GM19351 (cell line): ENCODE data around the gene DAB2.

Experiments
- ATAC-seq: cut with Tn5 transposase; IDR thresholded peaks from one replicate; pipeline ENCODE4 v1.9.1; 2021; ENCODE audit warnings: mild to moderate bottlenecking, moderate library complexity; ENCODE audit not compliant: unreplicated experiment

The DAB2 gene

DNA sequence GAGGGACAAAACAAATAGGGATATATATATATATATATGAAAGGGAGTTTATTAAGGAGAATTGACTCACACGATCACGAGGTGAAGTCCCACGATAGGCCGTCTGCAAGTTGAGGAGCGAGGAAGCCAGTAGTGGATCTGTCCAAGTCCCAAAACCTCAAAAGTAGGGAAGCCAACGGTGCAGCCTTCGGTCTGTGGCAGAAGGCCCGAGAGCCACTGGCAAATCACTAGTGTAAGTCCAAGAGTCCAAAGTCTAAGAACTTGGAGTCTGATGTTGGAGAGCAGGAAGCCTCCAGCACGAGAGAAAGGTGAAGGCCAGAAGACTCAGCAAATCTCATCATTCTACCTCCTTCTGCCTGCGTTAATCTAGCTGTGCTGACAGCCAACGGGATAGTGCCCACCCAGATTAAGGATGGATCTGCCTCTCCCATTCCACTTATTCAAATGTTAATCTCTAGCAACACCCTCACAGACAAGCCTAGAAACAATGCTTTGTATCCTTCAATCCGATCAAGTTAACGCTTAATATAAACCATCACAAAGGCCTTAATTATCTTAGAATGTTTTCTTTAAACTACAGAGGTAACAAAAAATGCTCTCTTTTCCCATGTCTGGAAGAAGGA is 23.8 kb upstream of the DAB2 start:
- no peak for ATAC-seq

- ATAC-seq, result no peak
Observed at GRCh38 chr5:39447968-39448367, 23.2 kb upstream of the DAB2 start.

DNA sequence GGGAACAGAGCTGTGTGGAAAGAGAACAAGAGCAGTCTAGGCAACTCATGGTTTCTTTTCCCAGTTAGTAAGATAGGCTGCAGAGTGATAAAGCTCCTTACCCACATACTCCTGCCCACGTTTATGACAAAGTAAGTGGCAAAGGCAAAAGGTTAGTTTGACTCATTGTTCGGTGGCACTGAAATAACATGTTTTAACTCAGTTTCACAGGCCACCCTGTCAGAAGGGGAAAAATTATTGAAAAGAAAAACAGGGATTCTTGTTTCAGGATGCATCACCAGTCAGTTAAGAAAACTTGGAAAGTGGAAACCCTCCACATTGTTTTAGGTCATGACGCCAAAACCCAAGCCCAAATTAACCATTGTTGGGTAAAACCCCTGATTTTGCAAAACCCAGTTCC is 22.3 kb upstream of the DAB2 start:
- no peak for ATAC-seq

- ATAC-seq, result no peak
Observed at GRCh38 chr5:39446231-39446630, 21.5 kb upstream of the DAB2 start.

DNA sequence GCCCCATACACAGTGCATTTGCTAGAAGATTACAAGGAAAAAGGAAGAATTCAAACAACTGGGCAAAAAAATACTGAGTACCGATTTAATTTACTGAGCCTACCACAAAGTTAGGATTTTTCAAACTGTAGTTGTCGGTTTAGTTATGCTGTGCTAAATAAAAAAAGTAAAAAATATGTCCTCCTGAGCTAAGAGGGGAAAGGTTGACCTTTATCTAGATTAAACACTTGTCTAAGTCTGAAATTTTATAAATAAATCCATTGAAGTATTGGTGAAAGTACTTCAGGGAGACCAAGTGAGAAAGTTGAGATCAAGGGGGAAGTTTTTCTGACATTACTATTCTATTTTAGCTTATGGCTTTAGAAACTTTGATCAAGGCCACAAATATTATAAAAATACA is 19.1 kb upstream of the DAB2 start:
- ATAC-seq, result no peak

GRCh38 chr5:39442991-39443390 is 18.2 kb upstream of the DAB2 start:
- no peak for ATAC-seq

- no peak for ATAC-seq
Observed at GRCh38 chr5:39441838-39442237, 17.1 kb upstream of the DAB2 start.

GRCh38 chr5:39440958-39441624 is 16.3 kb upstream of the DAB2 start:
- ATAC-seq, result no peak

DNA sequence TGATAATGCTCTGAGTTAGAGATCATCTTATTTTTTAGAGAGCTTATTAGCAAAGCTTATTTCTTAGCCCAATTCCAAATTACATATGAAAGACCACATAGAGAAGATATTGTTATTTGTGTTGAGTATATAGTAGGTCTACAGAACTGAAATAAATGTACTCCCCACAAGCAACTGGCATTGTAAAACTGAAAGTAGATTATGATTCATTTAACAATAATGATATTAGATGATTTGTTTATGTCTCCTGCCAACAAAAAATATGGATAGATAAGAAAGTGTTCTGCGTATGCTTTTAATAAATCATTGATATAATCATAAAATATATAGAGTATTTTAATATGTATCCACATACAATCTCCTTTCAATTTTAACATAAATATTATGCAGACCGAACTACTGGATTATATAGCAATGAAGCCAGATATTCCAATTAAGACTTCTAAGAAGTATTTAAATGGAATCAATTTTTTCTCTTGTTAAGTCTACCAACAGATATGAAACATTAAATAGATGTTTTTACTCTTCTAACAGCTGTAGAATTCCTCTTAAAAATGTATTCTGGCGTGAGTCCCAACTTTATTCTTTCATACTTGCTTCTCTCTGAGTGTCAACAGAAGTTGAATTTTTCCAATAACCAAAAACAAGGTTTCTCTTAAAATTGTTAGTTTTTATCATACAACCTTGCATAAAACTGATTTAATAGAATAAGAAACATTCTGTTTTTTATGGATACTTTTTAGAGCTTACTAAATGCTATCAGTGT is 15.6 kb upstream of the DAB2 start:
- ATAC-seq, result no peak

GRCh38 chr5:39439582-39440162 is 14.9 kb upstream of the DAB2 start:
- ATAC-seq, result no peak

DNA sequence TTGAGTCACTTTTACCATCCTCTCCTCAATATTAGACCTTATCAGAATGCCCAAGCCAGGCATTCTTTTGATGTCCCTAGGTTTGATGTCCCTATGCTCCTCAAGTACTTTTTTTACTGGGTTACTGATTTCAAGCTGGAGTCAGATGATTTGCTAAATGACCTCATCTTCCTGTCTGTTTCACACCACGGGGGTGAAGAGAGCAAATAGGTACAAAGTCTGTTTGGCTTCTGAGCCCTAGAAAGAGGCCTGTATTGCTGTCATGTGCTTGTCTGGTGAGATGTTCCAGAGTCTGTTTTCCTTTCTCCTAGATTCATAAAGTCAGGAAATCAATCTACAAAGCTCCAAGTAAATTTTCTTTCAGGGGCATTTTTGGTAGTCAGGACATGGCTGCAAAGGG is 12.7 kb upstream of the DAB2 start:
- no peak for ATAC-seq

- ATAC-seq, result no peak
Observed at GRCh38 chr5:39433848-39434247, 9.1 kb upstream of the DAB2 start.

DNA sequence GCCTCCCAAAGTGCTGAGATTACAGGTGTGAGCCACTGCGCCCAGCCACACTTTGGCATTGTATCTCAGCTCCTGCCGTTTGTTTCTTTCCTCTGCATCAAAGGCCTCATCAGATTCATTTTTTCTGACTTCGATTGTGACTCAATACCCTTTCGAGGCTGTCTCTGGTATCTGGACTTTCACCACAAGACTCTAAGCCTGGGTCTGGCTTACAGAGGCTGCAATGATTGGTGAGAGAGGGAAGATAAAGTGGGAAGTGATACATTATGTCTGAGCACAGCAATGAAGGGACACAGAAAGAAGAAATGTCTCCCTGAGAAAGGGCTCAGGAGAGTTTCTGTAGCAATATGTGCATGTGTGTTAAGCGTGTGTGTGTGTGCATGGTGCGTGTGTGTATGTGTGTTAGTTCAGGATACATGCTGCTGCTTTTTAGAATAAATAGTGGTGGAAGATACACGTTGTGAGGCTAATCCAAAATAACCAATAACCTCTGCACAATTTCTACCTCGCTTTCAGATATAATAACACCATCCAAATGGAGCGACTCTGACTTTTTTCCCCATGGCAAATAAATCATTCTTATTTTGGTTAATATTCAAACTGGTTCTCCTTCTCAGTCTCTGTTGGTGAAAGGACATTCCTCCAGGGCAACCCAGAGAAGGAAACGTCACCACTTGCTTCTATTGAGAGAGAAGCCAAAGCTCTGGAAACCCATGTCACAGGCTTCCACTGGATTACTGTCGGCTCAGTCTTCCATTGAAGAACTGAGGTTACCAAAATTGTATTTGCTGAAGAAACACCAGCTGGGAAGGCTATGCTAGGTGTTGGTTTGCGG is 8.1 kb upstream of the DAB2 start:
- no peak for ATAC-seq

DNA sequence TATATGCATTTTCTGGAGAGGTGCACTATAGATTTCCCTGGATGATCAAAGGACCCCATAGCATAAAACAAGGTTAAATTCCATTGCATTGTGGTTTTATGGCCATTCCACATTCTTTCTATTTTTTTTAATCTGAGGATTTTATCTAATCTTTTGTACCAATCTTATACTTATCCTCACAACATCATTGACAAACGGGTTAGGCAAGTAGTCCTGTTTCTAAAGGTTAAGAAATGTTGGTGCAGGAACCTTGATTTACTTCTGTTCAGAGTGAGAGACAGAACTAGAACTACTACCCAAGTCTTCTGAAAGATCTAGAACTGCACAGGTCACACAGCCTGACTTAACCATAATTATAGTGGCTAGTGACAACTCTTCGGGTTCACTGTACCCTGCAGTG is 5.7 kb upstream of the DAB2 start:
- ATAC-seq, result no peak

DNA sequence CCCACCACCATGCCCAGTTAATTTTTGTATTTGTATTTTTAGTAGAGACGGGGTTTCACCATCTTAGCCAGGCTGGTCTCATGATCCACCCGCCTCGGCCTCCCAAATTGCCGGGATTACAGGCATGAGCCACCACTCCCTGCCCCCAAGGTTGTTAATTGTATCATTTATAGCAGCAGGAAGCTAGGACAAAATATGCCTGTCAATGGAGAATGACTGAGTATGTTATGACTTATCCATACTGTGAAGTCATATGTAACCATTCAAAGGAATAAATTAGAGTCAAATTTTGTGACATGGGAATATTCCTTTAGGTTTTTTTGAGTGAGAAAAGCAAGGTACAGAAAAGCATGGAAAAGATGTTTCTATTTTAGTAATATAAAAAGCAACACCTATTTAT is 3.9 kb upstream of the DAB2 start:
- ATAC-seq, result no peak

GRCh38 chr5:39427633-39428032 is 2.9 kb upstream of the DAB2 start:
- no peak for ATAC-seq

DNA sequence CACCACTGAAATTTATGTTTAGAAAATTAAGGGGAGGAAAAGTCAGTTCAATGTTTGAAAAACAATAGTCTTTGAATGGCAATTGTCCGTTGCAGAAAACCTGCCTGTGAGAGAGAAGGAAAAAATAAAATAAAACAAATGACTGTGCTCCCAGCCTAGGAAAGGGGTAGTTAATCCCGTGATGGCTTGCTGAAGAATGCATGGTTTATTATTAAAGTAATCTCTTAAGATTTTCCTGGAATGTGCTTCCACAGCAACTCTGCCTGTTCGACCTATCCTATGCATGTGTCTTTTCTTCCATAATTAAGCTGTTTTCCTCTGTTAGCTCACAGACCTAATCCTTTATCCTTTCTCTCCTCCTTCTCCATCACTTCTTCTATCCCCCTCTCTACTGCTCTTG is 2.4 kb upstream of the DAB2 start:
- ATAC-seq, result no peak

DNA sequence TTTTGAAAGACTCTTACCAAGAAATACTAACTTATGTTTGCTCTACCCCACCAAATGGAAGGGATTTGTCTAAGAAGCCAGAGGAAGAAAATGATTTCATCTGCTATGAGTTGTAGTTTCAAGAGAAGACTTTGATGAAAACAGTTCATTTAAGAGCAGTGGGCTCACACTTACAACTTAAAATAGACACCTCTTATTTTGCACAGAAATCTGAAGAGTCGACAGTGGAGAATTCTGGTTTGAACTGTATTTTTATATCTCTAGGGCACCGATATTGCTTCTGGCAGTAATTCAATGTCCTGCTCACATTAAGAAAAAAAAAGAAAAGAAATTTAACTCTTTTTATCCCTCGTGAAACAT is 1.9 kb upstream of the DAB2 start:
- no peak for ATAC-seq

GRCh38 chr5:39426051-39426745 is 1.4 kb upstream of the DAB2 start:
- no peak for ATAC-seq

DNA sequence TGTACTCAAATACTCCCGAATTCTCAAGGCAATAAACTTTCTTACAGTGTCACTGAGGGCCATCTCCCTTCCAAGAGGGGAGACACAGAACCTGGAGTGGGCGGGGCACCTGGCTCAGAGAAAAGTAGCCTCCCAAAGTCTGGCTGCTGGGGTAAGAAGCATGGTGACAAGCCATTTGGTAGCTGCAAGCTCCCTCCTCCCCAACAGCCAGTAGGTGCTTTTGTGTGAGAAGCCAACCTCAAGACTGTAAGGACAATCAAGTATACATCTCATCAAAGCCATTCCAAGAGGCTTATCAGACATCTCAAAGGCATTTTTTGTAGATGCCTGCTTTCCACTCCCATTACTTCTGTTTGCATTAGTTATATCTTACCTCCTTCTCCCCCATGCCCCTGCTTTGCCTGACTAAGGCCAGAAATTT is 1.4 kb downstream of the DAB2 start:
- no peak for ATAC-seq
